HL-60 (cell line): ENCODE measurements around the gene DISP2.

Experiments used
- CTCF ChIP-seq: IDR thresholded peaks from one replicate; pipeline ENCODE4 v1.5.1; 2011; ENCODE audit warnings: low read length, control low read depth, inconsistent platforms; ENCODE audit not compliant: insufficient read depth
- POLR2AphosphoS5 ChIP-seq: IDR thresholded peaks from 2 replicates; pipeline ENCODE4 v1.6.1; 2012; ENCODE audit warnings: low read depth

- no peak for TF ChIP-seq CTCF
- TF ChIP-seq POLR2AphosphoS5 = no peak
Measured at GRCh38 chr15:40332113-40332781, 25.8 kb upstream of the DISP2 start.
